Thoracic aorta (tissue), 2 donors: Measurements from ENCODE around the gene SPHKAP. TPM values are rescaled to one million over a fixed set of nuclear protein-coding genes. Genes with fewer than 3 reads are reported as not detected.

Source experiments
- ATAC-seq: fragments of 150-250 bp; one replicate; pipeline ENCODE4 v1.8.0; 2017; ENCODE audit warnings: low read depth; ENCODE audit not compliant: insufficient number of reproducible peaks, low FRiP score
- DNase-seq: peaks from one replicate; pipeline ENCODE4 v3.0.0-alpha.2; 2020; ENCODE audit warnings: low spot score
- H3K27ac ChIP-seq, 2 donors: fragments of 200-600 bp; sonication (generic); 1 replicate in 1 of 2; 2 replicates in 1 of 2; pipeline ENCODE4 v1.5.1; 2016; ENCODE audit warnings: mild to moderate bottlenecking in 2 of 2, moderate library complexity in 2 of 2
- H3K27me3 ChIP-seq: fragments of 200-600 bp; sonication (generic); replicated peaks from 2 replicates; pipeline ENCODE4 v1.6.0; 2016; ENCODE audit warnings: mild to moderate bottlenecking; ENCODE audit not compliant: insufficient read depth
- H3K36me3 ChIP-seq: fragments of 200-600 bp; sonication (generic); one replicate; pipeline ENCODE4 v1.5.1; 2016
- H3K4me1 ChIP-seq, 2 donors: fragments of 200-600 bp; sonication (generic); 1 replicate in 1 of 2; 2 replicates in 1 of 2; pipeline versions ENCODE4 v1.5.1 to v1.6.0; 2016; ENCODE audit warnings: low read depth in 2 of 2, mild to moderate bottlenecking in 1 of 2; ENCODE audit not compliant: control insufficient read depth in 1 of 2
- H3K4me3 ChIP-seq: fragments of 200-600 bp; sonication (generic); 2 replicates; pipeline ENCODE4 v1.5.1; 2016; ENCODE audit warnings: mild to moderate bottlenecking
- H3K9me3 ChIP-seq: fragments of 200-600 bp; sonication (generic); 2 replicates; pipeline ENCODE4 v1.5.1; 2016
- total RNA-seq, 2 donors: library from RNA; depleted of rRNA; stranded (reverse); fragments of >200 nt; gene quantifications; one replicate each; pipeline versions ENCODE4 v1.1.0 to v1.2.3, GENCODE V29; 2016
- TF ChIP-seq, protein P1 (sequence below): fragments of 200-600 bp; sonication (generic); IDR thresholded peaks from one replicate; pipeline ENCODE4 v1.5.1; 2019; ENCODE audit warnings: antibody characterized with exemption

The SPHKAP gene
- total RNA-seq, 2 donors from 2014 or later, result 0.07 to 0.41 TPM

DNA sequence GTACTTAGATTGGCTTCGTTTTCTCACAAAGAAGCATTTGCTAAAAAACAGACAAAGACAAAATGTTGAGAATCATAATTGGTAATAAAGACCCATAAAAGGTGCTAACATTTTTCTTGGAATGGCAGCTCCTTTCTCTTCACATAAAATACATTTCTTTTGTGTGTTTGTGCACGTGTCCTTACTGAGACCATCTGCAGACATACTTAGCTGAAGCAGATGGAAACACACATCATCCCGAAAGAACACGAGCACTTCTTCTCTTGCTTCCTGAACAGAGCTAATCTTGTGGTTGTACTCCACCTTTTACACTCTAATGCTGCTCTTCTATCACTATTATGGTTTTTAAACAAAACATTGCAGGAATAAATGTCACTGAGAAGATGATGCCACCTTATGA is 142.5 kb downstream of the SPHKAP start:
- TF ChIP-seq, protein P1, sequence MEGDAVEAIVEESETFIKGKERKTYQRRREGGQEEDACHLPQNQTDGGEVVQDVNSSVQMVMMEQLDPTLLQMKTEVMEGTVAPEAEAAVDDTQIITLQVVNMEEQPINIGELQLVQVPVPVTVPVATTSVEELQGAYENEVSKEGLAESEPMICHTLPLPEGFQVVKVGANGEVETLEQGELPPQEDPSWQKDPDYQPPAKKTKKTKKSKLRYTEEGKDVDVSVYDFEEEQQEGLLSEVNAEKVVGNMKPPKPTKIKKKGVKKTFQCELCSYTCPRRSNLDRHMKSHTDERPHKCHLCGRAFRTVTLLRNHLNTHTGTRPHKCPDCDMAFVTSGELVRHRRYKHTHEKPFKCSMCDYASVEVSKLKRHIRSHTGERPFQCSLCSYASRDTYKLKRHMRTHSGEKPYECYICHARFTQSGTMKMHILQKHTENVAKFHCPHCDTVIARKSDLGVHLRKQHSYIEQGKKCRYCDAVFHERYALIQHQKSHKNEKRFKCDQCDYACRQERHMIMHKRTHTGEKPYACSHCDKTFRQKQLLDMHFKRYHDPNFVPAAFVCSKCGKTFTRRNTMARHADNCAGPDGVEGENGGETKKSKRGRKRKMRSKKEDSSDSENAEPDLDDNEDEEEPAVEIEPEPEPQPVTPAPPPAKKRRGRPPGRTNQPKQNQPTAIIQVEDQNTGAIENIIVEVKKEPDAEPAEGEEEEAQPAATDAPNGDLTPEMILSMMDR, result no peak
- no peak for ATAC-seq

DNA sequence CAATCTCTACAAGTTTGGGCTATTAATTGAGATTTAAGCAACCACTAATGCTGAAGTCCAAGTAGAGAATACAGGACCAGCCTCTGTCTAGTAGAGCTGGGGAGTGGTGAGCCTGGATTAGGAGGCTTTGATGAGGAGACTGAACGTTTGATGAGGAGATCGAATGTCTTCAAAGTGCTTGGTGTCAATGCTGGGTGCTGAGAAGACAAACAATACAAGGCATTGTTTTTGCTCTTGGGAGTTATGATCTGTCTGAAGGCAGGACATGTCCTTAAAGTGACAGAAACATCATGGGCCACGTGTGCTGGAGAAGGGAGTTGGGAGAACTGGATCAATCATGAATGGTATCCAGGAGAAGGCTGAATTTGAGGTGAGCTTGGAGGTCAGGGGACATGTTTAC is 143.6 kb downstream of the SPHKAP start:
- Histone ChIP-seq H3K36me3 (no peaks in the 10 kb centered on the region), H3K9me3 (no peaks in the 10 kb centered on the region), H3K4me3 (no peak overlapping the region), H3K27ac (no peak overlapping the region), H3K27me3 (no peaks in the 10 kb centered on the region), H3K4me1 (no peaks in the 10 kb centered on the region)
- DNase-seq, result no peak
- no peak for ATAC-seq
- TF ChIP-seq, protein P1, result no peak

More for the DNA sequence above, 142.5 kb downstream of the SPHKAP start:
- Histone ChIP-seq H3K9me3 (no peaks in the 10 kb centered on the region), H3K27me3 (no peaks in the 10 kb centered on the region), H3K27ac (no peak overlapping the region), H3K36me3 (no peaks in the 10 kb centered on the region), H3K4me1 (no peaks in the 10 kb centered on the region), H3K4me3 (no peak overlapping the region)
- DNase-seq, result no peak

DNA sequence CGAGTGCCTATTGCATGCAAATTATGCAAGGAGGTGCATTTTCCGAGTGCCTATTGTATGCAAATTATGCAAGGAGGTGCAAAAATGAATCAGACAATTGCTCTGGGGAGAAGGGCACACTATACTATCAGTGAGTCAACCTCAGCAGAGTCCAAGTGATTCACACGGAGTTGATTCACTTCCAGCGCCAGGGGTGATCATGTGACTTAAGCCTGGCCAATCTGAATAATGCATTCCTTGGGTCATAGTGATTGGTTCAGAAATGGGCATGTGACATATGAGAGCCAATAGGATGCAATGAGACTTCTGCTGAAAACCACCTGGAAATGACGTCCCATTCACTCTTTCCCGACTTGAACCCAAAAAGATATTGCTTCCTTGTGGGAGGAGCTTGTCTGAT is 157.9 kb downstream of the SPHKAP start:
- no peaks in the 10 kb centered on the region for H3K9me3 ChIP-seq

DNA sequence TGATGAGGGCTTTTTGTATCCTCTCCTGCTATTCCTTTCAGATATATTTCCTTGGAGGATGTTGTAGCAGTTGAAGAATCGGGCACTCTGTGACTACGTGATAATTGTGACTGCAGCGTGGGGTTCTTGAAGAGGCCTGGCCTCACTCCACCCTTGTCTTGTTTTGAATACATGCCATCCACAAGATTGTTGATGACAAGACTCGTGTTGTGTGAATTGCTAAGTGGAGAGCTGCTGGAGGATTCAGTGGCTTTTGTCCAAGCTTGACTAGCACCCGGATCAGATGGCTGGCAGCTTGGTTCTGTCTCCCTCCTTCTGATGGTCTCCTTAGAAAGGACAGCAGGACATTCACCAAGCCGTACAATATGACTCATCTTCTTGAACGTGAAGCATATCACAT is 163.2 kb downstream of the SPHKAP start:
- TF ChIP-seq, protein P1, result no peak
- no peak for ATAC-seq

More for the DNA sequence above, 157.9 kb downstream of the SPHKAP start:
- TF ChIP-seq, protein P1, result no peak
- Histone ChIP-seq H3K27me3 (no peaks in the 10 kb centered on the region), H3K4me1 (no peaks in the 10 kb centered on the region), H3K27ac (no peak overlapping the region), H3K36me3 (no peaks in the 10 kb centered on the region), H3K4me3 (no peak overlapping the region)
- DNase-seq, result no peak
- ATAC-seq, result no peak

DNA sequence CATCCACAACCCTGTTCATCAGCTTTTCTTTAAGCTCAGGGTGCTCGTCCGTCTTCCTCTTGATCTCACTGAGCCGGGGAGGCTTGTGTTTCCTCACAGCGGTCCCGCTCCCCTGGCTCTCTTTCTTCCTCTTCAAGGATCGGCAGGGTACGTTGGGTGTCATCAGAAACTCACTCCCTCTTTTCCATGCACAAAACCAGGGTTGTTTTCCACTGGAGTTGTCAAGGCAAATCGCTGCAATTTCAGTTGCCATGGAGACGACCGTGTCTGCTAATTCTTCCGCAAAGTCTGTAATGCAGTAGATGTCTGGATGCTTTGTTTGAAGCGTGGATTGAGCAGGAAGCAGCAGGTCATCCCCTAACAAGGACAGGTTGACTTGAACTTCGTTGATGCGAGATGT is 163.7 kb downstream of the SPHKAP start:
- no peaks in the 10 kb centered on the region for H3K27me3 ChIP-seq
- no peaks in the 10 kb centered on the region for H3K36me3 ChIP-seq
- no peaks in the 10 kb centered on the region for H3K9me3 ChIP-seq
- H3K4me1 ChIP-seq, result no peaks in the 10 kb centered on the region
- H3K27ac ChIP-seq, result no peak overlapping the region
- no peak overlapping the region for H3K4me3 ChIP-seq
- no peak for DNase-seq
- TF ChIP-seq, protein P1, result no peak
- no peak for ATAC-seq

More for the DNA sequence above, 163.2 kb downstream of the SPHKAP start:
- Histone ChIP-seq H3K9me3 (no peaks in the 10 kb centered on the region), H3K4me1 (no peaks in the 10 kb centered on the region), H3K27ac (no peak overlapping the region), H3K4me3 (no peak overlapping the region), H3K27me3 (no peaks in the 10 kb centered on the region), H3K36me3 (no peaks in the 10 kb centered on the region)
- DNase-seq, result no peak
